Peyer's patch (tissue), 4 donors: ENCODE results near the gene TUBGCP2. TPM values are rescaled to one million over a fixed set of nuclear protein-coding genes. Genes with fewer than 3 reads are reported as not detected.

ENCODE experiments used
- DNase-seq, 3 donors: peaks; one replicate each; pipeline ENCODE4 v3.0.0-alpha.2; 2017 to 2019
- H3K27ac ChIP-seq, 4 donors: fragments of 200-600 bp; sonication (generic); one replicate each; pipeline ENCODE4 v1.5.1; 2016 to 2019
- H3K27me3 ChIP-seq, 2 donors: fragments of 200-600 bp; sonication (generic); one replicate each; pipeline ENCODE4 v1.5.1; 2019
- H3K36me3 ChIP-seq, 3 donors: fragments of 200-600 bp; sonication (generic); one replicate each; pipeline ENCODE4 v1.5.1; 2016 to 2019
- H3K4me1 ChIP-seq, 4 donors: fragments of 200-600 bp; sonication (generic); one replicate each; pipeline ENCODE4 v1.5.1; 2016 to 2019
- H3K4me3 ChIP-seq, 4 donors: fragments of 200-600 bp; sonication (generic); 1 replicate in 3 of 4; 2 replicates in 1 of 4; pipeline ENCODE4 v1.5.1; 2016 to 2019; ENCODE audit warnings: mild to moderate bottlenecking in 1 of 4
- H3K9me3 ChIP-seq, 4 donors: fragments of 200-600 bp; sonication (generic); one replicate each; pipeline ENCODE4 v1.5.1; 2016 to 2019; ENCODE audit warnings: mild to moderate bottlenecking in 1 of 4
- POLR2A ChIP-seq, 2 donors: fragments of 450-650 bp; IDR thresholded peaks; one replicate each; pipeline ENCODE4 v1.5.1; 2017; ENCODE audit warnings: antibody characterized with exemption in 2 of 2, mild to moderate bottlenecking in 2 of 2, moderate library complexity in 2 of 2
- total RNA-seq, 4 donors: library from RNA; depleted of rRNA; stranded (reverse); fragments of >200 nt; gene quantifications; one replicate each; pipeline ENCODE4 v1.1.0, GENCODE V29; 2016
- TF ChIP-seq, protein P1 (sequence below), 6 experiments: fragments of 450-650 bp in 4 of 6; fragments of 200-600 bp in 2 of 6; sonication (generic) in 1 of 6; IDR thresholded peaks; one replicate each; pipeline ENCODE4 v1.5.1; 2017 to 2019; ENCODE audit warnings: antibody characterized with exemption in 6 of 6, mild to moderate bottlenecking in 3 of 6, moderate library complexity in 1 of 6

The TUBGCP2 gene
- total RNA-seq, 4 donors from 2014 or later, result 40.1 to 85.0 (median 67.8) TPM

DNA sequence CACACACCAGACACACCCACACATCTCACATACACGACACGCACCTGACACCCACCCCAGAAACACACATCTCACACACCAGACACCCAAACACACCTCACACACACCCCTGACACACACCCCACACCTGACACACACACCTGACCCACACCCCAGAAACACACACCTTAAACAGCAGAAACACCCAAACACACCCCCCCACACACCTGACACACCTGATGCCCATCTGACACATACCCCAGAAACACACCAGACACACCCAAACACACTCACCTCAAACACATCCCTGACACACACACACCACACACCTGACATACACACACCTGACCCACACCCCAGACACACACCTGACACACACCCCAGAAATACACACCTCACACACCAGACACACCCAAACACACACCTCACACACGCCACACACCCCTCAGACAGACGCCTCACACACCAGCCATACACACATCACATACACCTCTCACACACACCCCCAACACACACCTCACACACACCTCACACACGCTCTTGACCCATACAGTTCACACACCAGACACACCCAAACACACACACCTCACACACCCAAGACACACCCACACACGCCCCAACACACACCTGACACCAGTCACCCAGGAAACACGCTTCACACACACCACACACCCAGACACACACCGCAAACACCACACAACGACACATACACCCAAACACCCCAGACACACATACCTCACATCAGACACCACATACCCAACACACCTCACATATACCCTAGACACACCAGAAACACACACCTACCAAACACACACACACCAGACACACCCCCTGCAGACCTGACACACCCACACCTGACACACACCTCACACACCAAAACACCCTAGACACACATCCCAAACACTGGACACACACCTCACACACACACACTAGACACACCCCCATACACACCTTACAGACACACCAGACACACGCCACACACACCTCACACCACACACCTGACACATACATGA lies 29.7 kb upstream of the TUBGCP2 start:
- Histone ChIP-seq H3K27me3 (peaks cover 0 to 25% of the 10 kb centered on the region in 2 donors), H3K4me3 (no peak overlapping the region)

DNA sequence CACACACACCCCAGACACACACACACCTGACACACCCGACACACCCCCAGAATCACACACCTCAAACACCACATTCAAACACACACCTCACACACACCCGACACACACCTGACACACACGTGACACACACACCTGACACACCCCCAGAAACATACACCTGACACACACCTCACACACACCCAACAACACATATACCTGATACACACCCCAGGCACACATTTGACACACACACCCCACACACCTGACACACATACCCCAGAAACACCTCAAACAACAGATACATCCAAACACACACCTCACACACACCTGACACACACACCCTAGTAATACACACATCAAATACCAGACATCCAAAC lies 28.7 kb upstream of the TUBGCP2 start:
- Histone ChIP-seq H3K27me3 (peaks cover 0 to 25% of the 10 kb centered on the region in 2 donors), H3K4me1 (peaks cover 0 to 26% (median 13%) of the 10 kb centered on the region in 4 donors), H3K36me3 (no peaks in the 10 kb centered on the region), H3K9me3 (no peaks in the 10 kb centered on the region), H3K27ac (peak overlapping the region in 1 of 4 donors; percentile 33), H3K4me3 (no peak overlapping the region)
- no peak for DNase-seq
- TF ChIP-seq, protein P1, sequence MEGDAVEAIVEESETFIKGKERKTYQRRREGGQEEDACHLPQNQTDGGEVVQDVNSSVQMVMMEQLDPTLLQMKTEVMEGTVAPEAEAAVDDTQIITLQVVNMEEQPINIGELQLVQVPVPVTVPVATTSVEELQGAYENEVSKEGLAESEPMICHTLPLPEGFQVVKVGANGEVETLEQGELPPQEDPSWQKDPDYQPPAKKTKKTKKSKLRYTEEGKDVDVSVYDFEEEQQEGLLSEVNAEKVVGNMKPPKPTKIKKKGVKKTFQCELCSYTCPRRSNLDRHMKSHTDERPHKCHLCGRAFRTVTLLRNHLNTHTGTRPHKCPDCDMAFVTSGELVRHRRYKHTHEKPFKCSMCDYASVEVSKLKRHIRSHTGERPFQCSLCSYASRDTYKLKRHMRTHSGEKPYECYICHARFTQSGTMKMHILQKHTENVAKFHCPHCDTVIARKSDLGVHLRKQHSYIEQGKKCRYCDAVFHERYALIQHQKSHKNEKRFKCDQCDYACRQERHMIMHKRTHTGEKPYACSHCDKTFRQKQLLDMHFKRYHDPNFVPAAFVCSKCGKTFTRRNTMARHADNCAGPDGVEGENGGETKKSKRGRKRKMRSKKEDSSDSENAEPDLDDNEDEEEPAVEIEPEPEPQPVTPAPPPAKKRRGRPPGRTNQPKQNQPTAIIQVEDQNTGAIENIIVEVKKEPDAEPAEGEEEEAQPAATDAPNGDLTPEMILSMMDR (IDR thresholded peaks at IDR 0.05), result no peak
- no peak for TF ChIP-seq POLR2A (IDR thresholded peaks at IDR 0.05)

More for the DNA sequence above, 29.7 kb upstream of the TUBGCP2 start:
- Histone ChIP-seq H3K9me3 (no peaks in the 10 kb centered on the region), H3K36me3 (no peaks in the 10 kb centered on the region), H3K4me1 (peaks cover 0 to 30% (median 13%) of the 10 kb centered on the region in 4 donors), H3K27ac (no peak overlapping the region)
- DNase-seq, result no peak
- TF ChIP-seq POLR2A (IDR thresholded peaks at IDR 0.05), result no peak
- TF ChIP-seq, protein P1 (IDR thresholded peaks at IDR 0.05), result no peak

DNA sequence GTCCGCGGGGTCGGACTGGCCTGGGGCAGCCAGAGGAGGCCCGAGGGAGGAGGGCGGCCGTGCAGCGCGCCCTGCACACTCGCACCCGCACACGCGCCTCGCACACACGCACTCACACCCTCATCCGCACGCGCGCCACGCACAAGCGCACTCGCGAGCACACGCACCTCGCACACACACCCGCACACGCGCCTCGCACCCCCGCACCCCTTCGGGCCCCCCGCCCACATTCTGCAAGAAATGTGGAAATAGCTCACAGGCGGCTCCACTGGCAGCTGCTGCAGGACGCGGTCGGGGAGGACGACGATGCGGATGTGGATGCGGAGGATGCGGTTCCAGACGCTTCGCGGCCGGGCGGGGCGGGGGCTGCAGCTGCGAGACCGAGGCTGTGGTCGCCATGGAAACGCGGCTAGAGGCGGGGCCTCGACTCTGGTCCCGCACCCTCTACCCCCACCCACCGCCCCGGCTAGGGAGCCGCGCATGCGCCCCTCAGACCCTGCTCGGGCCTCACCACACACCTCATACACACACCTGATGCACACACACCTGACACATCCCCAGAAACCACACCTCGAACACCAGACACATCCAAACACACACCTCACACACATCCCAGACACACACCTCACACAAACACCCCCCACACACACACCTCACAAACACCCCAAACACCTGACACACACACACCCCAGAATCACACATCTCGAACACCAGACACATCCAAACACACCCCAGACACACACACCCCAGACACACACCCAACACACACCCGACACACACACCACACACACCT lies 28.1 kb upstream of the TUBGCP2 start, which contains the start of gene CALY:
Gene CALY, minus strand, starts transcription at position 320 of the 793 bp plus-strand sequence. CDS start 7,907 bp downstream, outside the sequence.
- H3K36me3 ChIP-seq, result no peaks in the 10 kb centered on the region
- peak; percentile 66 to 89 (median 71) for DNase-seq
- peaks cover 0 to 25% of the 10 kb centered on the region in 2 donors for H3K27me3 ChIP-seq
- no peaks in the 10 kb centered on the region for H3K9me3 ChIP-seq
- peak within 1 kb of the TSS; percentile 31 to 59 (median 42) for H3K27ac ChIP-seq
- TF ChIP-seq, protein P1 (IDR thresholded peaks at IDR 0.05), result no peak
- TF ChIP-seq POLR2A (IDR thresholded peaks at IDR 0.05), result no peak
- peaks cover 0 to 26% (median 13%) of the 10 kb centered on the region in 4 donors for H3K4me1 ChIP-seq
- H3K4me3 ChIP-seq, result peak within 1 kb of the TSS; percentile 39 to 50 (median 50)

DNA sequence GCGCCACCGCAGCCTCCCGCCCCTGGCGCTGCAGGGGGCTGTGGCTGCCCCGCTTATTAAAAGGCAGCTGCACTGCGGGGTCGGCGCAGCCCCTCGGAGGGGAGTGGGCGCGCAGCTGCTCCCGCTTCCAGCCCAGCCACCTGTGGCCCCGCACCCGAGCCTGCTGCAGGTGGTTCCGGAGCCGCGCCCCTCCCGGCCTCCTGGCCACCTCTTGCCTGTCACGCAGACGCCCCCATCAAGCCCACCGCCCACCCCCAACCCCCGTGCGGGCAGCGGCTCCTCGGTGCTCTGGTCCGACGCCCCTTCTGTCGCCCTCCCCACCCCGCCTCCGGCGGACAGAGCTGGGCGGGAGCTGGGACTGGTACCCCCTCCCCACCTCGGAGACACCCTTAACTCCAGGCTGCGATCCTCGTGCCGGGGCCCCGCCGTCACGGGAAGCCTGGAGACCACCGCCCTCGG lies 27.5 kb upstream of the TUBGCP2 start:
- DNase-seq, result no peak
- H3K9me3 ChIP-seq, result no peaks in the 10 kb centered on the region
- TF ChIP-seq, protein P1 (IDR thresholded peaks at IDR 0.05), result no peak
- TF ChIP-seq POLR2A (IDR thresholded peaks at IDR 0.05), result no peak
- H3K36me3 ChIP-seq, result no peaks in the 10 kb centered on the region
- peak overlapping the region; percentile 31 to 59 (median 42) for H3K27ac ChIP-seq
- peak overlapping the region; percentile 39 to 50 (median 50) for H3K4me3 ChIP-seq
- peaks cover 0 to 25% of the 10 kb centered on the region in 2 donors for H3K27me3 ChIP-seq
- peaks cover 0 to 26% (median 13%) of the 10 kb centered on the region in 4 donors for H3K4me1 ChIP-seq
